ENCODE measurements around the gene ASPHD2. TPM values are rescaled to one million over a fixed set of nuclear protein-coding genes. Genes with fewer than 3 reads are reported as not detected.

Gene ASPHD2
- total RNA-seq, 1 experiment from 2014 or later, result 0.44 TPM

GRCh38 chr22:26414347-26414746, 14.7 kb upstream of the ASPHD2 start:
- ChIA-PET CTCF (no interaction called here), POLR2A (ENCODE audit: unreplicated experiment) (no interaction called here)
- Histone ChIP-seq H3K4me2 (no peak overlapping the region), H3K9me2 (ENCODE audit: insufficient read depth) (no peaks in the 10 kb centered on the region), H3K27me3 (ENCODE audit: insufficient read depth, low read depth) (peaks cover 93% of the 10 kb centered on the region), H4K20me1 (ENCODE audit: insufficient read depth) (no peaks in the 10 kb centered on the region), H3K27ac (no peak overlapping the region), H3K79me2 (ENCODE audit: low read depth) (no peaks in the 10 kb centered on the region), H3F3A (ENCODE audit: insufficient read depth, low read depth) (no peaks in the 10 kb centered on the region), H3K4me3 (no peak overlapping the region), H2AFZ (no peak overlapping the region), H3K36me3 (ENCODE audit: low read depth) (no peaks in the 10 kb centered on the region), H3K9me3 (ENCODE audit: insufficient read depth, low read depth) (no peaks in the 10 kb centered on the region), H3K4me1 (replicated peaks; ENCODE audit: insufficient read depth) (no peaks in the 10 kb centered on the region)
- no TSS peak for BruUV-seq (replicated peaks)
- no peak for DNase-seq
- intact Hi-C loops (cut with micrococcal nuclease; ENCODE audit: unreplicated experiment), result no loop called here
- TF ChIP-seq CTCF (conservative IDR thresholded peaks at IDR 0.05) (no peak), EZH2 (IDR thresholded peaks at IDR 0.05; ENCODE audit: low read depth) (no peak)

- ChIA-PET POLR2A (ENCODE audit: unreplicated experiment) (interaction anchor here (0.6 kb wide), 1 partner anchor 25 kb away, joined by 32 read pairs; no protein-coding TSS in a partner anchor), CTCF (interaction anchor here (0.6 kb wide), 1 partner anchor 9 kb away, joined by 5 read pairs; no protein-coding TSS in a partner anchor)
- Histone ChIP-seq H3K79me2 (ENCODE audit: low read depth) (no peaks in the 10 kb centered on the region), H3K4me2 (no peak overlapping the region), H3K9me2 (ENCODE audit: insufficient read depth) (no peaks in the 10 kb centered on the region), H4K20me1 (ENCODE audit: insufficient read depth) (no peaks in the 10 kb centered on the region), H3F3A (ENCODE audit: insufficient read depth, low read depth) (no peaks in the 10 kb centered on the region), H3K4me1 (replicated peaks; ENCODE audit: insufficient read depth) (no peaks in the 10 kb centered on the region), H2AFZ (no peak overlapping the region), H3K9me3 (ENCODE audit: insufficient read depth, low read depth) (no peaks in the 10 kb centered on the region), H3K36me3 (ENCODE audit: low read depth) (no peaks in the 10 kb centered on the region), H3K4me3 (no peak overlapping the region), H3K27me3 (ENCODE audit: insufficient read depth, low read depth) (peaks cover 95% of the 10 kb centered on the region), H3K27ac (no peak overlapping the region)
- TF ChIP-seq EZH2 (IDR thresholded peaks at IDR 0.05; ENCODE audit: low read depth), result no peak
- no peak for TF ChIP-seq CTCF (conservative IDR thresholded peaks at IDR 0.05)
- BruUV-seq (replicated peaks), result no TSS peak
- intact Hi-C loops (cut with micrococcal nuclease; ENCODE audit: unreplicated experiment), result no loop called here
- no peak for DNase-seq
Measured at GRCh38 chr22:26416256-26416655, 12.8 kb upstream of the ASPHD2 start.

GRCh38 chr22:26416670-26417276, 12.3 kb upstream of the ASPHD2 start:
- H3K79me2 ChIP-seq (ENCODE audit: low read depth), result no peaks in the 10 kb centered on the region
- H3K36me3 ChIP-seq (ENCODE audit: low read depth), result no peaks in the 10 kb centered on the region
- H3K27ac ChIP-seq, result no peak overlapping the region
- H3K9me2 ChIP-seq (ENCODE audit: insufficient read depth), result no peaks in the 10 kb centered on the region
- intact Hi-C loops (cut with micrococcal nuclease; ENCODE audit: unreplicated experiment), result no loop called here
- peak; percentile 50 to 61 for DNase-seq
- CTCF ChIA-PET, result interaction anchor here (0.6 kb wide), 1 partner anchor 10 kb away, joined by 5 read pairs; no protein-coding TSS in a partner anchor
- peaks cover 95% of the 10 kb centered on the region for H3K27me3 ChIP-seq (ENCODE audit: insufficient read depth, low read depth)
- H4K20me1 ChIP-seq (ENCODE audit: insufficient read depth), result no peaks in the 10 kb centered on the region
- POLR2A ChIA-PET (ENCODE audit: unreplicated experiment), result interaction anchor here (0.6 kb wide), 1 partner anchor 25 kb away, joined by 32 read pairs; no protein-coding TSS in a partner anchor
- no peak for TF ChIP-seq CTCF (conservative IDR thresholded peaks at IDR 0.05)
- TF ChIP-seq EZH2 (IDR thresholded peaks at IDR 0.05; ENCODE audit: low read depth), result no peak
- no peak overlapping the region for H2AFZ ChIP-seq
- no TSS peak for BruUV-seq (replicated peaks)
- no peak overlapping the region for H3K4me3 ChIP-seq
- no peaks in the 10 kb centered on the region for H3F3A ChIP-seq (ENCODE audit: insufficient read depth, low read depth)
- H3K4me1 ChIP-seq (replicated peaks; ENCODE audit: insufficient read depth), result no peaks in the 10 kb centered on the region
- H3K9me3 ChIP-seq (ENCODE audit: insufficient read depth, low read depth), result no peaks in the 10 kb centered on the region
- H3K4me2 ChIP-seq, result peak overlapping the region; percentile 4; the same call in 1 of the 2 replicates

All from PC-9 (cell line).